Keratinocyte (primary cell): Measurements from ENCODE around the gene CELSR1. TPM values are rescaled to one million over a fixed set of nuclear protein-coding genes. Genes with fewer than 3 reads are reported as not detected.

ENCODE experiments used
- DNase-seq: peaks from one replicate; pipeline ENCODE4 v3.0.0-alpha.2; 2011; ENCODE audit warnings: low read depth, missing footprints, low spot score
- FAIRE-seq: peaks from 2 replicates; lab custom pipeline; 2011; peaks lifted over from hg19 to GRCh38; lab: Jason Lieb, UNC
- H2AFZ ChIP-seq: 2 replicates; pipeline ENCODE4 v1.6.0; 2012; ENCODE audit warnings: low read length, control low read depth, inconsistent platforms; ENCODE audit not compliant: control insufficient read depth
- H3K27ac ChIP-seq: 2 replicates; pipeline ENCODE4 v1.5.1; 2011; ENCODE audit warnings: low read length; ENCODE audit not compliant: control insufficient read depth, insufficient read depth
- H3K27me3 ChIP-seq: 3 replicates; pipeline ENCODE4 v1.6.0; 2011; ENCODE audit warnings: low read length; ENCODE audit not compliant: control insufficient read depth, insufficient read depth; ENCODE audit errors: extremely low read depth
- H3K36me3 ChIP-seq, 2 experiments: 2 replicates in 1 of 2; 3 replicates in 1 of 2; pipeline ENCODE4 v1.5.1; 2011; ENCODE audit warnings: low read length in 2 of 2, mild to moderate bottlenecking in 1 of 2; ENCODE audit not compliant: control insufficient read depth in 2 of 2, insufficient read depth in 2 of 2; ENCODE audit errors: extremely low read depth in 1 of 2
- H3K4me1 ChIP-seq: 3 replicates; pipeline ENCODE4 v1.5.1; 2011; ENCODE audit warnings: low read length; ENCODE audit not compliant: control insufficient read depth, insufficient read depth; ENCODE audit errors: extremely low read depth
- H3K4me2 ChIP-seq: 3 replicates; pipeline ENCODE4 v1.6.0; 2011; ENCODE audit warnings: low read depth, low read length; ENCODE audit not compliant: control insufficient read depth, insufficient read depth; ENCODE audit errors: extremely low read depth
- H3K4me3 ChIP-seq, 3 experiments: fragments of 200-600 bp in 1 of 3; sonication (generic) in 1 of 3; 2 replicates in 2 of 3; 3 replicates in 1 of 3; pipeline ENCODE4 v1.5.1; 2011 to 2016; ENCODE audit warnings: low read length in 3 of 3, mild to moderate bottlenecking in 3 of 3, control low read depth in 2 of 3, inconsistent platforms in 1 of 3, low read depth in 1 of 3, mixed read lengths in 1 of 3, mixed run types in 1 of 3, moderate library complexity in 1 of 3; ENCODE audit not compliant: control insufficient read depth in 2 of 3, insufficient read depth in 2 of 3; ENCODE audit errors: extremely low read depth in 1 of 3
- H3K79me2 ChIP-seq: 2 replicates; pipeline ENCODE4 v1.6.0; 2012; ENCODE audit warnings: low read length; ENCODE audit not compliant: control insufficient read depth, insufficient read depth
- H3K9ac ChIP-seq: 3 replicates; pipeline ENCODE4 v1.6.0; 2011; ENCODE audit warnings: low read length; ENCODE audit not compliant: control insufficient read depth, insufficient read depth; ENCODE audit errors: extremely low read depth
- H3K9me1 ChIP-seq: 3 replicates; pipeline ENCODE4 v1.6.0; 2011; ENCODE audit warnings: low read length; ENCODE audit not compliant: control insufficient read depth, insufficient read depth; ENCODE audit errors: extremely low read depth
- H3K9me3 ChIP-seq: 2 replicates; pipeline ENCODE4 v1.5.1; 2012; ENCODE audit warnings: low read depth, low read length; ENCODE audit not compliant: control insufficient read depth
- H4K20me1 ChIP-seq: 3 replicates; pipeline ENCODE4 v1.6.0; 2011; ENCODE audit warnings: low read length; ENCODE audit not compliant: control insufficient read depth, insufficient read depth; ENCODE audit errors: extremely low read depth
- EZH2 ChIP-seq: IDR thresholded peaks from one replicate; pipeline ENCODE4 v1.6.1; 2012; ENCODE audit warnings: inconsistent platforms, mild to moderate bottlenecking, low read length, moderate library complexity
- dilution Hi-C: fragments of 300-500 bp; cut with MboI; formaldehyde crosslinking; loops from one replicate; pipeline ENCODE4 v1.7.0; 2020; ENCODE audit warnings: low sequenced_read_pairs; ENCODE audit not compliant: extremely low pct_ligation_motif_present
- polyA plus RNA-seq, 5 experiments: library from polyadenylated mRNA; depleted of rRNA in 3 of 5; stranded (reverse) in 3 of 5; stranded (forward) in 1 of 5; unstranded in 1 of 5; fragments of >200 nt; gene quantifications; 1 replicate in 1 of 5; 2 replicates in 3 of 5; 3 replicates in 1 of 5; pipeline versions ENCODE4 v1.2.1 to v1.2.3, GENCODE V29; 2011 to 2012; ENCODE audit warnings: missing spikeins in 2 of 5, low read depth in 1 of 5, low replicate concordance in 1 of 5
- TF ChIP-seq, protein P1 (sequence below), 3 experiments: IDR thresholded peaks in 1 of 3; conservative IDR thresholded peaks in 1 of 3; optimal IDR thresholded peaks in 1 of 3; 2 replicates in 2 of 3; 3 replicates in 1 of 3; pipeline versions ENCODE3 to v1.5.1; 2011; ENCODE audit warnings: low read length in 3 of 3, mild to moderate bottlenecking in 3 of 3, moderate library complexity in 2 of 3, control low read depth in 1 of 3, inconsistent platforms in 1 of 3; ENCODE audit not compliant: insufficient read depth in 2 of 3; ENCODE audit errors: extremely low read depth in 1 of 3

Gene CELSR1
- polyA plus RNA-seq, 1 donor (not counting 4 experiments of a cell fraction or from before 2014, with no cell fraction given) = 16.1 TPM

DNA sequence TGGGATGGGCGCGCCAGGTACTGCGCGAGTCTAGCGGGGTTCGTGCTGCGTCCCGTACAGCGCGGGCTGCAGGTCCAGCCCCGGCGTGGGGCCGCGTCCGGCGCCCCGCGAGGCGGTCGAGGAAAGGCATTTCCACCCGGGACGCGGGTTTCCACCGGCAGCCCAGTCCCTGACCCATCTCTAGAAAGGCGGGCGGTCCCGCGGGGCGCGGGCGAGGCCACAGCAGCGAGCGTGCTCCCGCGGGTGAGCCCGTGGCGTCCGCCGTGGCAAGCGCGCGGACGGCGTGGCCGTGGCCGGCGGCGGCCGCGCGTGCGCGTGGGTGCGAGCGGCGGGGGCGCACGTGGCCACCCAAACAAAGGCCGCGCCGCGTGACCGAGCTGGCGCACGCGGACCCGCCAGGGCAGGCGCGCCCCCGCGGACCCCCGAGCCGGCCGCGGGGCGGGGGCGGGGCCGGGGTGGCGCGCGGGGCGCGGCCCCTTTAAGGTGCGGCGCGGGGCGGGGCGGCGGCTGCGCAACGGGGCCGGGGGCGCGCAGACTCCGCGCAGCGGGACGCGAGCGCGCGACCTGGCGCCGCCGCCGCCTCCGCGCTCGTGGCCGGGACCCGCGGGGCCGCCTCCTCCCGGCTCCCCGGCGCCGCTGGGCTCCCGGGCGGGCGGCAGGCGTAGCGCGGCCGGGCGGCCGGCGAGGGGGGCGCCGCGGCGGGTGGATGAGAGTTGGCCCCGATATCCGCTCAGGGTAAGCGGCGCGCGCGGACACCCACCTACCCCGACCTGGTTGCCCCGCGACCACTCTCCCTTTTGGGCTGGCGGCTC is 39.3 kb upstream of the CELSR1 start:
- peaks cover 42% of the 10 kb centered on the region for H3K4me1 ChIP-seq
- H3K79me2 ChIP-seq = peaks cover 21% of the 10 kb centered on the region
- no peaks in the 10 kb centered on the region for H3K27me3 ChIP-seq
- H3K27ac ChIP-seq = no peak overlapping the region
- peak overlapping the region; percentile 60 for H3K9ac ChIP-seq
- H3K9me1 ChIP-seq = no peaks in the 10 kb centered on the region
- DNase-seq (no peak), FAIRE-seq (no peak)
- peak overlapping the region; percentile 53 for H2AFZ ChIP-seq
- TF ChIP-seq, protein P1, sequence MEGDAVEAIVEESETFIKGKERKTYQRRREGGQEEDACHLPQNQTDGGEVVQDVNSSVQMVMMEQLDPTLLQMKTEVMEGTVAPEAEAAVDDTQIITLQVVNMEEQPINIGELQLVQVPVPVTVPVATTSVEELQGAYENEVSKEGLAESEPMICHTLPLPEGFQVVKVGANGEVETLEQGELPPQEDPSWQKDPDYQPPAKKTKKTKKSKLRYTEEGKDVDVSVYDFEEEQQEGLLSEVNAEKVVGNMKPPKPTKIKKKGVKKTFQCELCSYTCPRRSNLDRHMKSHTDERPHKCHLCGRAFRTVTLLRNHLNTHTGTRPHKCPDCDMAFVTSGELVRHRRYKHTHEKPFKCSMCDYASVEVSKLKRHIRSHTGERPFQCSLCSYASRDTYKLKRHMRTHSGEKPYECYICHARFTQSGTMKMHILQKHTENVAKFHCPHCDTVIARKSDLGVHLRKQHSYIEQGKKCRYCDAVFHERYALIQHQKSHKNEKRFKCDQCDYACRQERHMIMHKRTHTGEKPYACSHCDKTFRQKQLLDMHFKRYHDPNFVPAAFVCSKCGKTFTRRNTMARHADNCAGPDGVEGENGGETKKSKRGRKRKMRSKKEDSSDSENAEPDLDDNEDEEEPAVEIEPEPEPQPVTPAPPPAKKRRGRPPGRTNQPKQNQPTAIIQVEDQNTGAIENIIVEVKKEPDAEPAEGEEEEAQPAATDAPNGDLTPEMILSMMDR (optimal IDR thresholded peaks at IDR 0.05 in 1 of 3, IDR thresholded peaks at IDR 0.05 in 1 of 3, conservative IDR thresholded peaks at IDR 0.05 in 1 of 3; ENCODE audit: extremely low read depth in 1 of 3, insufficient read depth in 2 of 3, low read length in 3 of 3) = no peak
- no peak for TF ChIP-seq EZH2
- peaks cover 2% of the 10 kb centered on the region for H3K9me3 ChIP-seq
- H3K4me2 ChIP-seq = peak overlapping the region; percentile 62
- H3K4me3 ChIP-seq = peak overlapping the region; percentile 48 to 65 (median 64)
- peaks cover 0 to 3% of the 10 kb centered on the region in 2 experiments for H3K36me3 ChIP-seq
- no peaks in the 10 kb centered on the region for H4K20me1 ChIP-seq
- dilution Hi-C loops = no loop called here

DNA sequence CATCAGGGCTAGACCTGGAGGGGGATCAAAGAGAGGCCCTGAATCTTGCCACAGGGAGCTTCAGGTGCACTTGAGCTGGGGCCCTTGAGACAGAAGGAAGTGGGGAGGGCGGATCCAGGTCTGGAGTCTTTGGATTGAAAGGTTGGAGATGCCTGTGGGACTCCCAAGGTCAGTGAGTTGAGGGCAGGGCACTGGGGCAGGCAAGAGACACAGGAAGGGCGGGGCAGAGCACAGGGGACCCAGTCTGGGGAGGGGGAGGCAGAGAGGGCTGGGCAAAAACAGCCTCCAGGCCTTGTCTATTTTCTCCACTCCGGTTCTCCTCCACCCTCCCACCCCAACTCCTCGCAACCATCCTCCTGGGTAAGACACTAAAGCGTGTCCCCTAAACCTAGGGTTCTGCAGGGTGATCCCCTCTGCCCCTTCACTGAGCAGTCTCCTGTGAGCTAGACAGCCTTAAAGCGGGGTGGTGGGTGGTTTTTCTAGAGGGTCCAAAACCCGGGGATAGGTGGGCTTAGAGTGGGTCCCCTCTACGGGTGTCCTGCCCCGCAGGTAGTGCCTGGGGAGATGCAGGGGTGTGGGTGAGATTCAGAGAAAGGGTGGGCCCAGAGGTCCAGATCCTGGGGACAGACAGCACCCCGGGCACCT is 38.6 kb upstream of the CELSR1 start:
- dilution Hi-C loops = no loop called here
- no peak for TF ChIP-seq EZH2
- TF ChIP-seq, protein P1 (optimal IDR thresholded peaks at IDR 0.05 in 1 of 3, IDR thresholded peaks at IDR 0.05 in 1 of 3, conservative IDR thresholded peaks at IDR 0.05 in 1 of 3; ENCODE audit: extremely low read depth in 1 of 3, insufficient read depth in 2 of 3, low read length in 3 of 3) = no peak
- H3K36me3 ChIP-seq = no peaks in the 10 kb centered on the region
- H3K27ac ChIP-seq = no peak overlapping the region
- FAIRE-seq (no peak), DNase-seq (no peak)
- peak overlapping the region; percentile 62 for H3K4me2 ChIP-seq
- H4K20me1 ChIP-seq = no peaks in the 10 kb centered on the region
- H3K27me3 ChIP-seq = no peaks in the 10 kb centered on the region
- peaks cover 15% of the 10 kb centered on the region for H3K79me2 ChIP-seq
- peak overlapping the region; percentile 53 for H2AFZ ChIP-seq
- H3K4me3 ChIP-seq = peak overlapping the region; percentile 33 to 64 (median 48)
- peaks cover 4% of the 10 kb centered on the region for H3K9me3 ChIP-seq
- H3K9ac ChIP-seq = peak overlapping the region; percentile 60
- H3K4me1 ChIP-seq = peaks cover 42% of the 10 kb centered on the region
- H3K9me1 ChIP-seq = no peaks in the 10 kb centered on the region
